Sigmoid colon (tissue), 7 donors: Measurements from ENCODE around the gene TPRKB. TPM values are rescaled to one million over a fixed set of nuclear protein-coding genes. Genes with fewer than 3 reads are reported as not detected.
"Not testable (repeated sequence)": the region's sequence is repeated elsewhere in the genome, so short reads cannot be mapped to it uniquely, and the experiment has no call there.

Experiments
- DNase-seq: peaks from one replicate; pipeline ENCODE4 v3.0.0-alpha.2; 2019
- H3K27ac ChIP-seq, 4 donors: fragments of 200-600 bp; sonication (generic); one replicate each; pipeline ENCODE4 v1.5.1; 2016 to 2019; ENCODE audit warnings: mild to moderate bottlenecking in 1 of 4
- H3K27me3 ChIP-seq, 3 donors: fragments of 200-600 bp; sonication (generic); one replicate each; pipeline ENCODE4 v1.5.1; 2019; ENCODE audit warnings: mild to moderate bottlenecking in 1 of 3
- H3K36me3 ChIP-seq, 4 donors: fragments of 200-600 bp; sonication (generic); one replicate each; pipeline ENCODE4 v1.5.1; 2016 to 2019
- H3K4me1 ChIP-seq, 4 donors: fragments of 200-600 bp; sonication (generic); one replicate each; pipeline ENCODE4 v1.5.1; 2017 to 2019
- H3K4me3 ChIP-seq, 4 donors: fragments of 200-600 bp; sonication (generic); one replicate each; pipeline ENCODE4 v1.5.1; 2017 to 2019; ENCODE audit warnings: mild to moderate bottlenecking in 2 of 4, moderate library complexity in 1 of 4
- H3K9me3 ChIP-seq, 4 donors: fragments of 200-600 bp in 3 of 4; sonication (generic) in 3 of 4; one replicate each; pipeline versions ENCODE4 v1.5.1 to v1.6.1; 2013 to 2019
- CTCF ChIP-seq, 4 experiments: fragments of 450-650 bp in 3 of 4; fragments of 200-600 bp in 1 of 4; IDR thresholded peaks; one replicate each; pipeline ENCODE4 v1.5.1; 2016 to 2019; ENCODE audit warnings: antibody characterized with exemption in 4 of 4, mild to moderate bottlenecking in 3 of 4, moderate library complexity in 2 of 4
- EP300 ChIP-seq, 4 donors: sonication (generic); formaldehyde crosslinking; IDR thresholded peaks; one replicate each; pipeline ENCODE4 v1.6.1; 2017; ENCODE audit warnings: antibody characterized with exemption in 4 of 4
- POLR2A ChIP-seq, 2 donors: fragments of 450-650 bp; IDR thresholded peaks; one replicate each; pipeline ENCODE4 v1.6.1; 2016; ENCODE audit warnings: antibody characterized with exemption in 2 of 2, mild to moderate bottlenecking in 2 of 2, moderate library complexity in 2 of 2
- POLR2AphosphoS5 ChIP-seq, 4 donors: sonication (generic); formaldehyde crosslinking; IDR thresholded peaks; one replicate each; pipeline ENCODE4 v1.6.1; 2017; ENCODE audit warnings: antibody characterized with exemption in 4 of 4
- WGBS, 2 donors: extraction: QIAGEN DNeasy Blood & Tissue Kit; methylation state at CpG; one replicate each; pipeline ENCODE4 v1.1.7; 2013; 5-methylcytosine and 5-hydroxymethylcytosine counted together
- intact Hi-C: fragments of 100-400 bp; cut with DNase I; formaldehyde crosslinking; loops from one replicate; pipeline ENCODE4 v1.15.1; 2023
- polyA plus RNA-seq, 3 donors: library from polyadenylated mRNA; stranded (reverse); fragments of 200-250 nt; gene quantifications; one replicate each; pipeline ENCODE4 v1.2.3, GENCODE V29; 2013
- total RNA-seq, 4 donors: library from RNA; depleted of rRNA; stranded (reverse); fragments of >200 nt; gene quantifications; one replicate each; pipeline ENCODE4 v1.1.0, GENCODE V29; 2016
- donor health status: healthy with polysubstance abuse.
- donor health status: Bipolar disorder and iron deficiency.
- donor health status: healthy.

Gene TPRKB
- total and polyA plus RNA-seq, 7 donors: 19.0 to 86.2 (median 45.9) TPM

DNA sequence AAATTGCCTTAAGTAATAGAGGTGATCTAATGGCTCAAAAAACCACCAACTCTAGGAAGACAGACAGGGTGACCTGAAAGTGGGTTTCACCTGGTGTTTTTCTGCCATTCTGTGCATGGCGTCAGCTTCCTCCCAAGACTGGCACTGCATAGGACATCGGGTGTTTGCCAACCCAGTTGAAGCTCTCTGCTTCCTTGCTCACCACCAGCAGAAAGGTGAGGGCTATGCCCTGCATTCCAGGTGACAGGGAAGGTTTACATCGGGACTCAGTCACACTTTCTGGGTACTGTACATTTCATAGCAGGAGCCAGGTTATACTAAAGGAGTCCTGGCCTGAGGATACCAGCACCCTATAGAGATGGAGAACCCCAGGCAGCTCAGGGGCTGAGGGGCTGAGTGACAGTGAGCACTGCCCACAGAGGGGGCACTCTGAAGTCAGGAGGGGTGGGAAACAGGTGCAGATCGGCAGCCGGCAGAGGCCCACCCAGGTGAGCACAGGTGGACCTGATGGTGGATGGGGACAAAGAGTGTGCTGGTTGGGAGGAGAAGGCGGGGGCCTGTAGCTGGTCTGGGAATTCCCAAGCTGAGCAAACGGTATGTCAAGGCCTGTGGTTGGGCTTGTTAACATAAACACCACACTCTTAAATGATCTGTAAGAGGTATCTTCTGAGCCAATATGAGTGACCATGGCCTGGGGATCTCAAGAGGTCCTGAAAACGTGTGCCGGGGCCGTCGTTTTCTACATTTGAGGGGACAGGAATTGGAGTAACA, 18.1 kb downstream of the TPRKB start:
- Histone ChIP-seq H3K9me3 (no peaks in the 10 kb centered on the region), H3K4me1 (no peaks in the 10 kb centered on the region), H3K27ac (no peak overlapping the region), H3K36me3 (no peaks in the 10 kb centered on the region), H3K27me3 (no peaks in the 10 kb centered on the region), H3K4me3 (no peak overlapping the region)
- WGBS, 2 donors: 78 to 85% methylated on average over 11 of the region's 11 CpGs
- no peak for TF ChIP-seq EP300 (IDR thresholded peaks at IDR 0.05)
- no peak for TF ChIP-seq POLR2A (IDR thresholded peaks at IDR 0.05)
- no peak for TF ChIP-seq POLR2AphosphoS5 (IDR thresholded peaks at IDR 0.05)
- no peak for TF ChIP-seq CTCF (IDR thresholded peaks at IDR 0.05)
- intact Hi-C loops: no loop called here
- no peak for DNase-seq

DNA sequence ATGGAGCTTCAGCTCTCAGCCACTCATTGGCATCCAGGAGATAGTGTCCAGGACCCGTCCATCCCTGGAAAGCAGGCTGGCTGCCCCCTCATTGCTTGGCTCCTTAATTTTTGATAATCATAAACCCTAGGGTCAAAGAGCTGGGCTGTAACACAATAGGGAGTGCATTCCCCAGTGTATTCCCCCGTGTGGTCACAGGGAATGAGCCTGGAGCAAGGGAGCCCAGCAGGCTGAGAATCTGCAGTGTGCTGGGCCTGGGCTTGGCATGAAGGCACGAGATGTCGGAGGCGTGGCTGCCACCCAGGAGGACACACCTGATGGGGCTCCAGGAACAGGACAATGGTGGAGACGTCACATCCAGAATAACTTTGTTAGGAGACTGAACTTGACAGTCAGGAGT, 18.7 kb downstream of the TPRKB start:
- H3K27me3 ChIP-seq: no peaks in the 10 kb centered on the region
- no peaks in the 10 kb centered on the region for H3K9me3 ChIP-seq
- intact Hi-C loops: no loop called here
- H3K4me3 ChIP-seq: no peak overlapping the region
- WGBS, 2 donors: 73 to 83% methylated on average over 6 of the region's 6 CpGs
- H3K4me1 ChIP-seq: no peaks in the 10 kb centered on the region
- no peak overlapping the region for H3K27ac ChIP-seq
- DNase-seq: no peak
- TF ChIP-seq CTCF (IDR thresholded peaks at IDR 0.05) (no peak), POLR2A (IDR thresholded peaks at IDR 0.05) (no peak)
- no peaks in the 10 kb centered on the region for H3K36me3 ChIP-seq

DNA sequence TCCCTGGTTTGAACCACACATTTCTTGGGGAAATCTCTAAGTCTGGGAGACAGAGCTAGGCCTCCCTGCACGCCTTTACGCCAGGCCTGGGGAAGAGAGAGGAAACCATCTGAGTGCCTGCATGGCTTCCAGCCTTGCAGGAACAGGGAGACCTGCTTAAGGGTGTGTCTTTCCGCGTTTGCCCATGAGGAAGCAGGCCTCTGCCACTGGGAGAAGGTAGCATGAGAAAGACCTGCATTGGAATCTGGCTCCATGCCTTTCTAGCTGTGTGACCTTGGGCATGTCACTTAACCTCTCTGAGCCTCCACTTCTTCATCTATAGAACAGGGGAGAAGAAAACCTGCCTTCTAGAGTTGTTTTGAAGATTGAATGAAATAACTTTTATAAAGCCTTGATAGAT, 19.4 kb downstream of the TPRKB start:
- intact Hi-C loops, DNase-seq, H3K4me3 ChIP-seq, H3K9me3 ChIP-seq, H3K27ac ChIP-seq, H3K4me1 ChIP-seq, H3K27me3 ChIP-seq, H3K36me3 ChIP-seq: not testable (repeated sequence)
- 81 to 87% methylated on average over 4 of the region's 4 CpGs for WGBS, 2 donors

DNA sequence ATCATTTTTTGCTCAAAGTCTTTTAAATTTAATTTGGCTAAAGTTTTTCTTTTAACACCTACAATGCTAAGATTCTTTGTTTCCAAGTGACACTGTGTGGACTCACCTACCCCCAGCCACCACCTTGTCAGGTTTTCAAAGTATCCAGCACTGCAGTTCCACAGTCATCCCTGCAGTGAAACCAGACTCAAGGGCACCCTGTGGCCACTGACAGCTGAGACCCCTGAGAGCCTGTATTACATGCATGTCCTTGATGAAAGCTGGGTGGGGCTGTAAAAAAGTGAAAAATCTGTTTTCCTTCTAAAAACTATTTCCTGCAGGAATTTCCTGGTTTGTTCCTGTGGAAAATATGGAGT, 19.9 kb downstream of the TPRKB start:
- no peak for DNase-seq
- intact Hi-C loops: no loop called here
- peak overlapping the region in 2 of 4 donors; percentile 39 to 40 for H3K27ac ChIP-seq

More for the DNA sequence above, 19.9 kb downstream of the TPRKB start:
- TF ChIP-seq CTCF (IDR thresholded peaks at IDR 0.05) (no peak), POLR2A (IDR thresholded peaks at IDR 0.05) (no peak), EP300 (IDR thresholded peaks at IDR 0.05) (no peak), POLR2AphosphoS5 (IDR thresholded peaks at IDR 0.05) (no peak)
- Histone ChIP-seq H3K4me1 (no peaks in the 10 kb centered on the region), H3K9me3 (no peaks in the 10 kb centered on the region), H3K36me3 (no peaks in the 10 kb centered on the region), H3K27me3 (no peaks in the 10 kb centered on the region), H3K4me3 (no peak overlapping the region)
